Activated CD8-positive, alpha-beta memory T cell treated with anti-CD3 and anti-CD28 coated beads for 1 hour (primary cell): ENCODE results near the gene FOXA3.

Experiments used
- DNase-seq, 2 donors: peaks; one replicate each; pipeline ENCODE4 v3.0.0-alpha.2; 2020; ENCODE audit warnings: low read depth in 1 of 2; ENCODE audit errors: extremely low read depth in 1 of 2

FOXA3 gene

GRCh38 chr19:45863840-45864628 is at the start of gene FOXA3:
Gene FOXA3, plus strand, starts transcription at chr19:45864326. Its CDS starts 131 bp downstream, at chr19:45864457.
- DNase-seq = peak in 1 of 2 donors; percentile 23

GRCh38 chr19:45814851-45815480 is 49.2 kb upstream of the FOXA3 start, which contains the start of gene RSPH6A:
Gene RSPH6A, minus strand, starts transcription at chr19:45815308. Its CDS starts 132 bp downstream, at chr19:45815176.
- no peak for DNase-seq

- no peak for DNase-seq
Observed at GRCh38 chr19:45815481-45816216, 48.5 kb upstream of the FOXA3 start.

- no peak for DNase-seq
Observed at GRCh38 chr19:45816236-45817009, 47.7 kb upstream of the FOXA3 start.

DNA sequence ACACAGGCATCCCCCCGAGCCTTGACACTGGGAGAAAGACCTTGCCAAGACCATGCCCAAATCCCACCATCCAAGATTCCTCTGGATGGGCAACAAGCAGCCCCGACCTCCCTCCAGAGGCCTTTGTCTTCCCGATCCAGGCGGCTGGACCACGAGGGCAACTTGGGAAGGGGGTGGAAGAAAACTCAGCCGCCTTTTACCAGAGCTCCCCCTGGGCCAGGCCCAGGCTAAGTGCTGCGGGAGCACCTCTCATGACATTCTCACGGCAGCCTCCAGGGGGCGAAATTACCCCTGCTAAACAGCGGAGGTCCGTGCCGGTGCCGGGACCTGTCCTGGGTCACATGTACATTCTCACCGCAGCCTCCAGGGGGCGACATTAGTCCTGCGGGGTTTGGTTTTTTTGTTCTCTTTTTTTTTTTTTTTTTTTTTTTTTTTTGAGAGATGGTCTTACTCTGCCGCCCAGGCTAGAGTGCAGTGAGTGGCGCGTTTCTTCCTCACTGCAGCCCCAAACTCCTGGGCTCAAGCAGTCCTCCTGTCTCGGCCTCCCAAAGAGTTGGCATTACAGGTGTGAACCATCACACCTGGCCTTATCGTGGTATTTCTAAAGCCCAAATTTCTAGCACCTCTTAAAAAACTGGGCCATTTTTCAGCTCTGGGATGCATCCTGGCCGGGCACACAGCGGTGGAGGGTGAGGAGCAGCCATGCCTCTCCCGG is 47.0 kb upstream of the FOXA3 start:
- peak; percentile 93 for DNase-seq

DNA sequence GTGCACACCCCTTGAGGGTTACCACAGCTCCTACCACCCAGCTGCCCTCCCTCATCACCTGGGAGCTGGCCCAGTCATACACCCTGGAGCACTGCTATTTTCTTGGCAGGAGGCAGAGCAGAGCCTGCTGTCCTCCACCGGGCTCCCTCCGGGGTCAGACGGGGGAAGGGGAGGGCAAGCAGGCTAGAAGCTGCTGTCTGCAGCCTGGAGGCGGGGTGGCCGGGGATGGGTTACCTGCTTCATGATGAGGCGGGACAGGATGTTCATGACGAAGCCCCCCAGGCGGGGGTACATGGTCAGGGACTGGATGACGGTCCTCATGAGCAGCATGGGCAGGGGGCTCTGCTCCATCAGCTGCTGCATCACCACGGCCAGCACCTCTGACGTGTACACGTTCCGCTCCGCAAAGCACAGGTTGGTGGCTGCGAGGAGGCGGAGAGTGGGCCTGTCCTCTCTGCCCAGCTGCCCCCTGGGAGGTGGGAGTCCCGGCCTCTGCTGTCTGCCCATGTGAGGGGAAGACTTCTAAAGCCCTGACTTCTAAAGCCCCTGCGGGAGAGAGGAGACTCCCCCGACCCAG is 46.3 kb upstream of the FOXA3 start:
- no peak for DNase-seq

DNA sequence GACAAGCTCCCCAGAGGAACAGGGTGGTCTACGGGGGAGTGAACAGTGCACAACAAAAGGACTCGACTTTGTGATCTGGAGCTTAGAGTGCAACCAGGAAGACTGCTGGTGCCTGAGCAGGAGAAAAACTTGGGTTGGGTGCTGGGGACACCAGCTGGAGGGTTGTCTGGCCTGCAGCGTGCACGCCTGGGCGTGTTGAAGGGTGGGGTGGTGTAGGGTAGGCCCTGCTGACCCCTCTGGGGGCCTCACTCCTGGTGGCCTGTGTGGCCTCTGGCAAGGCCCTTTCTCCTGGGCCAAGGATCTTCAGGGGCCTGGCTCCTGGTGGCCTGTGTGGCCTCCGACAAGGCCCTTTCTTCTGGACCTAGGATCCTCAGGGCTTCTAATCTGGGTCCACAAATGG is 44.4 kb upstream of the FOXA3 start:
- no peak for DNase-seq

GRCh38 chr19:45820413-45821102 is 43.6 kb upstream of the FOXA3 start:
- DNase-seq = no peak

DNA sequence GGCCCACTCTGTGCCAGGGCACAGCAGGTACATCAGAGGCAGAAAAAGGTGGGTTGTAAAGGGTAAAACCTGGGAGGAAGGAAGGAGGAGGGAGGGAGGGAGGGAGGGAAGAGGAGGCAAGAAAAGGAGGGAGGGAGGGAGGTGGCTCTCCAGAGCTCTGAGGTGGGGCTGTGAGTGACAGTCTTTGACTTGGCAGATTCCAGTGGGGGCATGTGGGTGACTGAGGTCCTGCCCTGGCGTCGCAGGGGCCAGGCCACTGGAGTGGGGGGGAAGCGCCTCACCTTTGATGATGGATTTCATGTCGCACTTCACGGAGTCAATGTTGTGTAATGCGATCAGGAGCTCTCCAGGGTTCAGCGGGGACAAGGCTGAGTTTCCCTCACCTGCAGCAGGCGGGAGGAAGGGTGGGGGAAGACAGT is 43.0 kb upstream of the FOXA3 start:
- DNase-seq = no peak

DNA sequence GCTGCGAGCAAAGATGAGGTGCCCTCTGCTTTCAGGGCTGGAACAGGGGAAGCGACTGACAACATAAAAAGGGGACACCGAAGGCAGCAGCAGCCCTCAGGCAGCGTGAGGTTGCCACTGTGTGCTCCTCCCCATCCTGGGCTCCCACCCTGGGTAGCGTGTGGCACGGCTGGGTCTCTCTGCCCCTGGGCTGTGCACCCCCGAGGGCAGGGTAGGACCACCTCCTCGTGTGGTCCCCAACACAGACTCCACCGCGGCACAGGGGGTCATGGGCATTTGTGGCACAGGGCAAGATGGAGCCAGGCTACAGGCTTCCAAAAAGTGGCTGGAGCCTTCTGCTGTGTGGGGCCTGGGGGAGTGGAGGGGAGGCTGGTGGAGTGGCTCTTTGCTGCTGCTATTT is 42.6 kb upstream of the FOXA3 start:
- no peak for DNase-seq

- DNase-seq = no peak
Observed at GRCh38 chr19:45822716-45823115, 41.4 kb upstream of the FOXA3 start.

- no peak for DNase-seq
Observed at GRCh38 chr19:45823182-45823581, 40.9 kb upstream of the FOXA3 start.

DNA sequence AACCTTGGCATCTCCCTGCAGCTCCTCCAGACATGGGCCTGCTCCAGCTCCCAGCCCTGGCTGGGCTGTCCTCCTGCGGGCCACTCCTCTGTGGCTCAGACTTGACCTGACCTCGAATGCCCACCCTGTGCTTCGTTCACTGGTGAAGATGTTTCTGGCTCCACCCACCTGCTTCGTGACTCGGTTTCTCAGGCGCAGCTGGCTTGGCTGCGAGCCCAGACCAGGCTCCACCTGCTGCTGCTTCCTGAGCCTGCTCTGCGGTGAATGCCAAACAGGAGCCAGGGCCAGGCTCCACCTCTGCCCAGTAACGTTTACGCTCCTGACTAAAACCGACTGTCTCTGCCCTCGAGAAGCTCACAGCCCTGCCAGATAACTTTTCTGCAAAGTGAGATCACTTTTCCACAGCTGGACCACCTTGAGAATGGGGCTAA is 40.1 kb upstream of the FOXA3 start:
- no peak for DNase-seq

- DNase-seq = no peak
Observed at GRCh38 chr19:45824531-45825262, 39.4 kb upstream of the FOXA3 start.

DNA sequence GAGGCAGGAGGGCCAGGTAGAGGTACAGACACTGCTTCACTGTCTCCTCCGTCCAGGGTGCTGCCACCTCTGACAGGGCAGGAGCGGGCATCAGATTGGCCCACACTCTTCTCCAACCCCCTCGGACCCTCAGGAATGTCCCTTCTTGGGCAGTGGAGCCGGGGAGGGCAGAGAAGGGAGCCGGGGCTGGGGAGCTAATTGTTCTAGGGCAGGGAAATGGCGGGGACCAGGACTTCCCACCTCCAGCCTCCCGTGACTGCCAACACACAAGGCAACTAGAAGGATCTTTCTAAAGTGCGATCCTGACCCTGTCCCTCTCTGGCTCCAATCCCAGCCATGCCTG is 38.9 kb upstream of the FOXA3 start:
- no peak for DNase-seq

DNA sequence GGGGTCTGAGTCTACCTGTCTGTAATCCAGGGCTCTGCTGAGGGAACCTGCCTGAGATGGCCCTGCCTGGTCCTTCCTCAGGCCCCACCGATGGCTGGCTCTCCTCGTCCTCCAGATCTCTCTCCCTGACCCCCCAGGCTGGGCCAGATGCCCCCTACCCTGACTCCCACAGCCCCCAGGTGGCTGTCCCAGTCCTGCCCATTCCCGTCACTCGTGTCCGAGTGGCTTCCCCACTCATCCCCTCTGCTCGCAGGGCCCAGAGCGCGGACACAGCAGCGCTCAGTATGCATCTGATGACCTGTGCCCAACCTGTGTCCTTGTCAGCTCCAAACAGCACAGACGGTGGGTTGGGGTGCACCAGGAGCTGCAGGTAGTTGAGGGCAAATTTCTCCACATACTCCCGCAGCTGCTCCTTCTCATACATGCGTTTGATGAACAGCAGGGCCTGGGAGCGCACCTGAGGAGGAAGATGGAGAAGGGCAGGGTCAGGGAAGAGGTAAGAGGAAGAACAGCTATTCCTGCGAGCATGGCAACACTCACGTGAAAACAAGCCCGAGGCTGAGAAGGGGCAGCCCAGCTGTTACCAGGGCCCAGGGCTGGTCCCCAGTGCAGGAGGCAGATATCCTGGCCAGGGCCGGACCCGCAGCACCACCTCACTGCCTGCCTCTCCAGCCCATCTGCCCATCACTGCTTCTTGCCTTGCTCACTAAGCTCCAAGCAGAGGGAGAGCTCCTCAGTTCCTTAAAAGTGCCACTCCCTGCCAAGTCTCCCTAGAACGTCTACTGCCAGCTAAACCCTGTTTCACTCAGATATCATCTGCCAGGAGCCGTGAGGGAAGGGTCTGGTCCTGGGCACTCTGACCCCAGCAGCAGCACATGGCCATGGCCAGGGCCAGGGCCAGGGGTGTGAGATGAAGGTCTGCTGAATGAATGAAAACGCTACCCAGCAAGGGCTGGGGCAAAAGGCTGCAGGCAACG is 37.9 kb upstream of the FOXA3 start:
- no peak for DNase-seq

DNA sequence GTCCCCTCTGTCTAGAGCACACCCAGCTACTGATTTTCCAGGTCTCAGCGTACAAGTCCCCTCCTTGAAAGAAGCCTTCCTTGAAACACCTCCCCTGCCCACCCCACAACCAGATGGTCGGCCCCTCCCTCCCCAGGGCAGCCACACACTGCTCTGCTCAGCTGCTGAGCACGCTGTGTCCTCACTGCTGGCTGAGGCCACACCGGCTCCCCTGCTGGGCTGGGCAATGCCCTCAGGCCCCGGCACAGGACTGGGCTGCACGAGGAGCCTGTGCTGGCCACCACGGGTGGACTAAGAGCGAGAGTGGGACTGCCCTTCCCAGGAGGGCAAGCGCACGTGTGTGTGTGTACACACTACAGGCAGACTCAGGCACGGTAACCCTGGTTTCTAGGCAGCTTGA is 37.2 kb upstream of the FOXA3 start:
- no peak for DNase-seq
